ENCODE measurements around the gene NDUFS6.
"Not testable (repeated sequence)": the region's sequence is repeated elsewhere in the genome, so short reads cannot be mapped to it uniquely, and the experiment has no call there.

NDUFS6 gene

DNA sequence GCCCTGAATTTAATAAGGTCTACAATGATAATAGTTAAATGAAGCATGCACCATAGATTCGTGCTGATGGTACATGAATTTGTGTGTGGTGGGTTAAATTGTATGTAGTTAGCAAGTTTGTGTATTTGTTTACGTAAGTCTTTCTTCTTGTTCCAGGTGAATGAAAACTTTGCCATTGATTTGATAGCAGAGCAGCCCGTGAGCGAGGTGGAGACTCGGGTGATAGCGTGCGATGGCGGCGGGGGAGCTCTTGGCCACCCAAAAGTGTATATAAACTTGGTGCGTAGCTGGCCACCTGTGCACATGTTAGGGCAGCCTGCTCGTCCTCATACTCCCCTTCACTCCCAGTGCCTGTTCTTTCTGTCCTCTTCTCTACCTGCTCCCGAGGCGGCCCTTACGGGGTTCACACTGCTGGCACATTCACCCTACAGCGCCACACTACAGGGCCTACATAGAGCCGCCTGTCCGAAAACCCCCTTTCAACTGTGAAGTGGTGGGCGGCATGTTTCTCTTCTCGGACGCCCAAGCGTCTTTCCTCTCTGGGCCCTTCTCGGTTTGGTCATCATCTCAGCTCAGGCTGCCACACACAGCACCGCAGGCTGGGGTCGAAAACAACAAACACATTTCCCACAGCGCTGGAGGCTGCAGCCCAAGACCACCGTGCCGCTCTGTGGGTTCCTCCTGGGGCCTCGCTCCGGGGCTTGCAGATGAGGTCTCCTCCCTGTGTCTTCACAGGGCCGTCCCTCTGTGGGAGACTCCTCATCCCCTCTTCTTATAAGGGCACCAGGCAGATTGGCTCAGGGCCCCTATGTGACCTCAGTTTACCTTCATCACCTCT lies 13.2 kb downstream of the NDUFS6 start:
- in situ Hi-C loops (cut with MboI; ENCODE audit: low sequenced_read_pairs): no loop called here

- in situ Hi-C loops (cut with MboI; ENCODE audit: low sequenced_read_pairs): no loop called here
These were observed 14.0 kb downstream of the NDUFS6 start for GRCh38 chr5:1815071-1815786.

DNA sequence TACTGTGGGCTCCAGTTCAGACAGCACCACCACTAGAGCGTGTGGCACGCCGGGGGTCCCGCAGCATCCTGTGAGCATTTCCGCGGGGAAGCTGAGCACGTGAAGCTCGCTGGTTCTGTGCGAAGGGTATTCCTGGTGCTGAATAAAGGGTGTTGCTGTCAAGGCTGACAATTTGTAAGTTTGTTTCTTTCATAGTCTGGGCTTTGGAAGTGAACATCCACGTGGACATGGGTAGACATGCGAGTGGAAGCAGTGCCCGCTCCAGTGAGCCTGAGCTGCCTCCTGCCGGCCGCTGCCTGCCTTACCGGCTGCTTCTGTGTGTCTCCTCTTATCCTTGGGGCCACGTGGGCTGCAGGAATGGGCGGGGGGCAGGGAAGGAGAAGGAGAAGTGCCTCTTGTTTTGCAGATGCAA lies 14.7 kb downstream of the NDUFS6 start:
- in situ Hi-C loops (cut with MboI; ENCODE audit: low sequenced_read_pairs): no loop called here

GRCh38 chr5:1816495-1817089 lies 15.4 kb downstream of the NDUFS6 start:
- in situ Hi-C loops (cut with MboI; ENCODE audit: low sequenced_read_pairs): not testable (repeated sequence)

DNA sequence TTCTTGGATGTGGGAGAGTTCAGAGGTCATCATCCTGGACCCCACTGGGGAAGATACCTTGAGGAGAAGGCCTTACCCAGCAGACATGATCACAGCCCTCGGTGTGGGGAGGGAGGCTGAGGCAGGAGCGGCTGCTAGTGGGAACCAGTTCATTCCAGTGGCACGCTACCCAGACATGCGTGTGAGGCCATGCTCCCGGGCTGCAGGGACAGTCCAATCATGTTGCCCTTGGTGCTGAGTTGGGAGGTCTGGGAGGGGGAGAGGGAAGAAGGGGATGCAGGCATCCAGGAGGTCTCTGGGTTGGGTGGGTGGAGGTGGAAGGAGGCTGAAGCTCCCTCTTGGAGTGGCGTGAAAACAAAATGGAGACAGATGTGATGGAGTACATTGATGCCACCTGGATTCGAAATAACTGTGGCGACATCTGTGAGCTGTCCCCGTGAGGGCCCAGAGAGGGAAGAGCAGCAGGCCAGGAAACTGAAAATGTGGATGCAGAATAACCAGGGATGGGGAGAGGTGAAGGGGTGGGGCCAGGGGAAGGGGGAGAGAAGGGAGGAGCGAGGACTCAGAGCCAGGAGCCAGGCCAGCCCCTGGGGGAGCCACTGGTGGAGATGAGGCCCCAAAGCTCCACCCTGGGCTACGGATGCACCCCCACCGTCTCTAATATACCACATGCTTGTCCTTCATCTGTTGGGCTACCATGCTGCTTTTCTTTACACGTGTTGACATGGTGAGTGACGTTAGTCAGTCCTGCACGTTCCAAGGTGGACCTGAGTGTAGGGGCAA lies 16.2 kb downstream of the NDUFS6 start:
- in situ Hi-C loops (cut with MboI; ENCODE audit: low sequenced_read_pairs): no loop called here

DNA sequence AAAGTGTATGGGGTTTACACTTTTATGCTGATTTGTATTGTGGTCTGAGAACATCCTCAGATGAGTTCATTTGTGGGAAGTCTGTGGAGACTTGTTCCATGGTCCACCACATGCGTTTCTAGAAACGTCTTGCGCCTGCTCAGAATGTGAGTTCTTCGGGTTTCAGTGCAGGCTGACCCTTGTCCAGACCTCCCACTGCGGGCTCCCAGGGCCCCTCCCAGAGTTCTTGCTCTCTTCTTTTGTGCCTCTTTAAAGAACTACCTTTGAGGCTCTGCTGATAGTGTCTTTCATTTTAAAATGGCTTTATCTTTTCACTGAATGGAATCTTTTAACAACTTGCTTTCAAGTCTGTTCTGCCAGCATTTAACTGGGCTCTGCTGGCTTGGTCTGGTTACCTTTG lies 17.6 kb downstream of the NDUFS6 start:
- in situ Hi-C loops (cut with MboI; ENCODE audit: low sequenced_read_pairs): no loop called here

- in situ Hi-C loops (cut with MboI; ENCODE audit: low sequenced_read_pairs): no loop called here
These were observed 18.3 kb downstream of the NDUFS6 start for GRCh38 chr5:1819458-1819857.

DNA sequence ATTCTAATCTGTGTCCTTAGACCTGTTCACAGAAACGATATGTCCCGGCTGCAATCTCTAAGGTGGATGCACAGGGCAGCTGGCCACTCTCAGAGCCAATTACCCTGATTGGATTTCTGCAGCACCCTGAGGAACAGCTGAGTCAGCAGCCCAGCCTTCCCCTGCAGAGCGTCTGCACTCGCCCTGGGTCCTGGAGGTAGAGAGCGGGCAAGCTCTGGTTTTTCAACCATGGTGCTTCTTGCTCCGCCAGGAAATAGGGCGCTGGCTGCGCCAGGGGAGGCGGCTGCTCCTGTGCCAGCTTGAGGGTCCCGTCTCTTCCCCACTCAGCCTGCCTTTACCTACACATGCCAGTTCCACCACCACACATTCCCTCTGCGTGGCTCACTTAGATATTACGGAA lies 19.2 kb downstream of the NDUFS6 start:
- in situ Hi-C loops (cut with MboI; ENCODE audit: low sequenced_read_pairs): no loop called here

DNA sequence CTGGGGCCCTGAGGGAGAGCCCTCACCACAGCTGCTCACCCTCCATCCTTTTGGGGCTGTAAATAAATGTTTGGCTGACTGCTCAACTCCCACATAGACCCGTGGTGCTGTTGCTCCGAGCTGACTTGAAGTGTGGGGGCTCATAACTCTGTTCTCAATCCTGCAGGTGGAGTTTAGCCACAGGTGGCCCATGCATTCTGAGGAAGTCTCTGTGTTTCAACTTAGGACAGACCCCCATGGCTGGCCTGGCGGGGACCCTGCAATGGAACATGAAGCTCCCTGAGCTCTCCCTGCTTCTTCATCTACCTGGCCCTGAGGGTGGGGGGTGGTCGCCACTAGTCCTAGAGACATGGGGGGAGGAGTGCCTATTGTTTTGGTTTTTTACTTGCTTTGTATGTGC lies 19.7 kb downstream of the NDUFS6 start:
- in situ Hi-C loops (cut with MboI; ENCODE audit: low sequenced_read_pairs): no loop called here

- in situ Hi-C loops (cut with MboI; ENCODE audit: low sequenced_read_pairs): no loop called here
These were observed 20.7 kb downstream of the NDUFS6 start for GRCh38 chr5:1821862-1822261.

DNA sequence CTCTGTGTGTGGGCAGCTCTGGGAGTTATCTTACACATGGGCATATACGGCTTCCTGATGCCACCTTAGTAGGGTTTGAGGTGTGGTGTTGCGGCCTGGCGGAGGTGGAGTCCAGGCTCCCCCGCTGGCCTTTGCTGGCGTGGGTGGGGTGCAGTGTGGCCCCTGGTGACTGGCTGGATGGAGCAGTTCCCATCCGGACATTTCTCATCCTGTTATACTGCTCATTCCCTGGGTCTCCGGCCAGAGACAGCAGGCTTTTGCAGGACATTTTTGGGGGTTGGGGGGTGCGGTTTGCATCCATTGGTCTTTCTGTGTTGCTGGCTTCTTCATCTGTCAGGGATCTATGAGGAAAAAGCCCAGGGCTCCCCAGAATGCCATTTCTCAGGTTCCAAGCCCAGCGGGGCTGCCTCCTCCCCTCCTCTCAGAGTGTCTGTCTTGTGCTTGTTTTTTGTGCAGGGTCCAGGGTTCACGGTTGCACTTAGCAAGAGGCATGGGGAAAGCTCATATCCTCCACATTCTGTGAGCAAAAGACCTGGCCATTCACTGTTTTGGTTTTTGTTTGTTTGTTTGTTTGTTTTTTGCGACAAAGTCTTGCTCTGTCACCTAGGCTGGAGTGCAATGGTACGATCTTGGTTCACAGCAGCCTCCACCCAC lies 22.3 kb downstream of the NDUFS6 start:
- in situ Hi-C loops (cut with MboI; ENCODE audit: low sequenced_read_pairs): no loop called here

DNA sequence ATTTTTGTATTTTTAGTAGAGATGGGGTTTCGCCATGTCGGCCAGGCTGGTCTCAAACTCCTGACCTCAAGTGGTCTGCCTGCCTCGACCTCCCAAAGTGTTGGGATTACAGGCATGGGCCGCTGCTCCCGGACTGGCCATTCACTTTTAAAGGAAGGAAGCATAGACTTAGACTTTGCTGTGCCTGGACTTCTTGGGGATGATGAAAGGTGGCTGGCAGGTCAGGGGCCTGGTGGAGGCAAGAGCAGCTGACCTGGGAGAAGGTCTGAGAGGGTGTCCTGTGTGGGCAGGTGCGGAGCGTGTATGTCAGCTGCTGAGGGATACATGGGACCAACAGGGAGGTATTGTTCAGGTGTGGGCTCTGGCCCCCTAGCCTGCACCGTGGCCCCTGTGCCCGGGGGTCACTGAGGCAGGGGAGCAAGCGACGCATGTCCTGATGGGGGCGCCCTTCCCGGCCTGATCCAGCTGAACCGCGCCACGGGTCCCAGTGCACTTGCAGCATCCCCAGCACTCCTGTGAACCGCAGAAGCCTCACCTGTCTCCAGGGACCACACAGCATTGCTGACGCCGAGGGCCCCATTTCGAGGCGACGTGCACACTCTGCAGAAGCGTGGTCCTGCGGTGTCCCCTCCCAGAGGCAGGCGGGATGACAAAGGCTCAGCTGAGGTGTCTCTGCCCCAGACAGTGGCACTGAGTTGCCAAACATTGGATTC lies 23.1 kb downstream of the NDUFS6 start:
- in situ Hi-C loops (cut with MboI; ENCODE audit: low sequenced_read_pairs): no loop called here

DNA sequence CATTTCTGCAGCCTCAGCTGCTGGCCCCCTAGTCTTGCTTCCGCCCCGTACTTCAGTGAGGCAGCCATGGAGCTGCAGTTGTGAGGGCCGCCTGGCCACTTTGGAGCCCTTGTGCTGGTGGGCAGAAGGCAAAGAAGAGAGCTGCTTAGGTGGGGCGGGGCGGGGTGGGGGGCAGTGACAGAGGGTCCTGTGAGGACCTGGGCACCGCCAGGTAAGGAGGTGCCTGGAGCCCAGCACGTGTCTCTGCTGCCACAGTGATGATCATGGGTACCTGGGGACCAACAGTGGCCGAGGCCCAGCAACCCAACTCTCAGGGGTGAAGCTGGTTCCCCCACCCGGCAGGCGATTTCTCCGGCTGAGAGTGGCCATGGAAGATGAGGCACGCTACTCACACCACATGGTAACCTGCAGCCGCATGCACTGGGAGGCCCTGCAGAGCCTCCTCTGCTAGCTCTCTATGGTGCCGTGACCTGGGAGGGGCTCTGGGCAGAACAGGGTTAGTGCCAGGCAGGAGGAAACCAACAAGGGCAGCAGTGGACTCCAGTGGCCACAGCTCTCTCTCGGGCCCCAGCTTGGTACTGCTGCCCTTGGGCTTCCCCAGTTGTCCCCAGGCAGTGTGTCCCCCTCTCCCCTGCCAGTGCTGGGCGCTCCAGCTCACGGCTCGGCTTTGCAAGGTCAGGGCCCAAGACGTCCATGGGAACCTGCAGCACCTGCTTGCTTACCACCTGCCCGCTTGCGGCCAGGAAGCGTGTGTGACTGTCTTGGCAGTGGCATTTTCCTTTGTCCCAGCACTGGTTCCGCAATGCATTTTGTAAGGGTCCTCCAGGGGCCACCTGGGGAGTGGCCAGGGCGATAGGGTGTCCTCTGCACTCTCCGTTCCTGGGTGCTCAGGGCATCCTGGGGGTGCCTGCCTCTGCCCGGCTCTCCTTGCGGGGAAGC lies 24.0 kb downstream of the NDUFS6 start:
- in situ Hi-C loops (cut with MboI; ENCODE audit: low sequenced_read_pairs): no loop called here

- in situ Hi-C loops (cut with MboI; ENCODE audit: low sequenced_read_pairs): no loop called here
These were observed 25.2 kb downstream of the NDUFS6 start for GRCh38 chr5:1826235-1826980.

DNA sequence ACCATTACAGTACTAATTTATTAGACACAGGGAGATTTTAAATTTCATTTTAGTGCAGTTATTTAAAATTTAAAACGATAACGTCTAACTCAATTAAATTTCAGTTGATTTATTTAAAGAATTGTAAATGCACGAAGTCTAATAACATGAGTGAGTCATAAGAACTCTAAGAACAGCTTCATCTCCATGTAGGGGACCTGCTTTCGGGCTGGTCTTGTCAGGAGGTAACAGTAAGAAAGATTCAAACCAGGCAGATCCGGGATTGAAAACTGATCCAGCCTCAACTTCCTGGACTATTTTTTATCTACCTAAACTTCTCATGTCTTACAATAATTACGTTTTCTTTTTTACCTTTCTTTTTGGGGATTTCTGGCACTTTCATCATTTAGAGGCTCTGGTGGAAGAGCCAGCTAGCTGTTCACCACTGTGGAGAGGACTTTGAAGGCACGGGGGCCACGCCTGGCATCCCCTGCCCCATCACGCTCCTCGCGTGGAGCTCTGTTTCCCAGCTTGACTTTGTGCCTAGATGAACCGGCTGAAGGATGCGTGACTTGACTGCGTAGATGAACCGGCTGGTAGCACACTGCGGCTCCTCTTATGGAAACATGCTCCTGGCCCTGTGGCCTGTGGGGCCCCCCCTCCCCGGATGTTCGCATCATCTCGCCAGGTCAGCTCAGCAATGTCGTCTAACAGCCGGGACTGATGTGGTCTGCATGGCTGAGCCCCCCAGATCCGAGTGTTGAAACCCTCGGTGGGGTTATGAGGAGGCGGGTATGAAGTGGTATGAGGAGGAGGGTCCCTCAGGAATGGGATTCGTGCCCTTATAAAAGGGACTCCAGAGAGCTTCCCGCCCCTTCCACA lies 26.0 kb downstream of the NDUFS6 start:
- in situ Hi-C loops (cut with MboI; ENCODE audit: low sequenced_read_pairs): no loop called here

DNA sequence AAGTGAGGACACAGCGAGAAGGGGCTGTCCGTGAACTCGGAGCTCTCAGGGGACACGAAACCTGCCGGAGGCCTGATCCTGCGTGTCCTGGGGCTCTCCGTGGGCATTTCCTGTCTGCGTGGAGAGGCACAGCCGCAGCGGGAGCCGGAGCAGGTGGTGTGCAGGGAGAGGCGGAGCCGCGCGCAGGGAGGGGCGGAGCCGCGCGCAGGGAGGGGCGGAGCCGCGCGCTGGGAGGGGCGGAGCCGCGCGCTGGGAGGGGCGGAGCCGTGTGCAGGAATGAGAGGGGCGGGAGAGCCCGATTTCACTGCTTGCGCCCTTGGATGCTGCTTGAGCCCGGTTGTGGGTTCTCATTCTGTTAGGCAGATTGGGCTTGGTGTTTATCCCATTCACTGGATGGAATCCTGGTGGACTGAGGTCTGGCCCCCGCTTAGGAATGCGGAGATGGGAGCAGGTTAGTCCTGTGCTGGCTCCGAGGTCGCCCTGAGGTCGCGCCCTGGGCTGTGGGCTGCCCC lies 26.7 kb downstream of the NDUFS6 start:
- in situ Hi-C loops (cut with MboI; ENCODE audit: low sequenced_read_pairs): no loop called here

DNA sequence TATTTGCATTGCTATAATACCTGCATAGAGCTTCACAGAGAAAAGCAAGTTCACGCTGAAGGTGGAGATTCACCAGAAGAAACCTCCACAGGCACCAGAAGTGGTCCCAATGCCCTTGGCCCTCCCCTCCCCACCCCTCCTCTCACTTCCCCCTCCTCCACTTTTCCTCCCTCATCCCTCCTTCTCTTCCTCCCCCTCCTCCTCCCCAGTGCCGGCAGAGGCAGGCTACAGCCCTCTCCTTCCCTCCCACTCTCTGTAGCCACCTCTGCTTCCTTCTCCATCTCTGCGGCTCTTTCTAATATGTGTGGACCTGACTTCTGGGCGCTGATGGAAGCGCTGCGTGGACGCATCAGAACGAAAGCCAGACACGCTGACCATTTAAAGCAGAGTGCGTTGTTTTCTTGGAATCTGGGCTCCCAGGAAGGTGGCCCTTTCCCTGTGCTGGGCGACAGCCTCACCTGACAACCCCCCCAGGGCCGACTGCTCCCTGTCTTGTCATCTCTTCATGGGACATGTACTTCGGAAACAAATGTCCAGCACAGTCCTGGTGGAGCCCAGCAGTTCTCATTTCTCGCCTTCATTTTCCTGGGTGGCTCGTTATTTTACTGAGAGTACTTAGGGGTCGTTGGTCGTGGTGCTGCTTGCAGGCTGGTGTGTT lies 29.5 kb downstream of the NDUFS6 start:
- in situ Hi-C loops (cut with MboI; ENCODE audit: low sequenced_read_pairs): no loop called here

All from hTERT RPE-1 (cell line).